ENCODE data around the gene DLX2. TPM values are rescaled to one million over a fixed set of nuclear protein-coding genes. Genes with fewer than 3 reads are reported as not detected.
A peak's percentile ranks its signal among the peaks of the same experiment; 100 is the strongest.

The DLX2 gene
- total RNA-seq, 4 donors from 2014 or later = not detected

DNA sequence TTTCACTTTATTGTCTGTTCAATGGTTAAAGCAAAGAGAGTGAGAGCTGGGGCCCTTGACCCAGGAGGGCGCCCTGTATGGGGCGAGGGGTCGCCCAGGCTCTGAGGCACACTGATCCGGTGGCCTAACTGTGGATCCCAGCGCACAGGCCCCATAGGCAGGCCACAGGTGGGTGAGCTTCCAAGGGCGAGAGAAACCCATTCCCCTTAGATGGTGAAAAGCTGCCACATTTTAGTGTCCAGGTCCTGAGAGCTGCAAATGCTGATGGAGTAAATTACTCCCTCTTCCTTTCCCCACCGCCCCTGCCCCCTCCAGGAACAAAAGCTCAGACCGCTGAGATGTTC lies 5.9 kb upstream of the DLX2 start:
- Histone ChIP-seq H3K4me3 (no peak overlapping the region), H3K9me3 (no peaks in the 10 kb centered on the region), H3K27ac (replicated peaks in 1 of 4) (no peak overlapping the region), H3K4me1 (peaks cover 10 to 25% (median 21%) of the 10 kb centered on the region in 4 donors), H3K36me3 (no peaks in the 10 kb centered on the region), H3K27me3 (peaks cover 13 to 80% (median 55%) of the 10 kb centered on the region in 4 donors)
- 26% methylated on average over 5 of the region's 8 CpGs for WGBS
- intact Hi-C loops (cut with DNase I) = loop anchor here (10.0 kb wide), 2 partner anchors 404 to 514 kb away; no protein-coding TSS in a partner anchor
- DNase-seq (ENCODE audit: extremely low spot score) = no peak
- TF ChIP-seq, protein P1, sequence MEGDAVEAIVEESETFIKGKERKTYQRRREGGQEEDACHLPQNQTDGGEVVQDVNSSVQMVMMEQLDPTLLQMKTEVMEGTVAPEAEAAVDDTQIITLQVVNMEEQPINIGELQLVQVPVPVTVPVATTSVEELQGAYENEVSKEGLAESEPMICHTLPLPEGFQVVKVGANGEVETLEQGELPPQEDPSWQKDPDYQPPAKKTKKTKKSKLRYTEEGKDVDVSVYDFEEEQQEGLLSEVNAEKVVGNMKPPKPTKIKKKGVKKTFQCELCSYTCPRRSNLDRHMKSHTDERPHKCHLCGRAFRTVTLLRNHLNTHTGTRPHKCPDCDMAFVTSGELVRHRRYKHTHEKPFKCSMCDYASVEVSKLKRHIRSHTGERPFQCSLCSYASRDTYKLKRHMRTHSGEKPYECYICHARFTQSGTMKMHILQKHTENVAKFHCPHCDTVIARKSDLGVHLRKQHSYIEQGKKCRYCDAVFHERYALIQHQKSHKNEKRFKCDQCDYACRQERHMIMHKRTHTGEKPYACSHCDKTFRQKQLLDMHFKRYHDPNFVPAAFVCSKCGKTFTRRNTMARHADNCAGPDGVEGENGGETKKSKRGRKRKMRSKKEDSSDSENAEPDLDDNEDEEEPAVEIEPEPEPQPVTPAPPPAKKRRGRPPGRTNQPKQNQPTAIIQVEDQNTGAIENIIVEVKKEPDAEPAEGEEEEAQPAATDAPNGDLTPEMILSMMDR (IDR thresholded peaks at IDR 0.05) = no peak
- TF ChIP-seq POLR2A (IDR thresholded peaks at IDR 0.05; ENCODE audit: low read depth) = no peak
- no peak for TF ChIP-seq EP300 (IDR thresholded peaks at IDR 0.05)
- TF ChIP-seq POLR2AphosphoS5 (IDR thresholded peaks at IDR 0.05) = no peak

DNA sequence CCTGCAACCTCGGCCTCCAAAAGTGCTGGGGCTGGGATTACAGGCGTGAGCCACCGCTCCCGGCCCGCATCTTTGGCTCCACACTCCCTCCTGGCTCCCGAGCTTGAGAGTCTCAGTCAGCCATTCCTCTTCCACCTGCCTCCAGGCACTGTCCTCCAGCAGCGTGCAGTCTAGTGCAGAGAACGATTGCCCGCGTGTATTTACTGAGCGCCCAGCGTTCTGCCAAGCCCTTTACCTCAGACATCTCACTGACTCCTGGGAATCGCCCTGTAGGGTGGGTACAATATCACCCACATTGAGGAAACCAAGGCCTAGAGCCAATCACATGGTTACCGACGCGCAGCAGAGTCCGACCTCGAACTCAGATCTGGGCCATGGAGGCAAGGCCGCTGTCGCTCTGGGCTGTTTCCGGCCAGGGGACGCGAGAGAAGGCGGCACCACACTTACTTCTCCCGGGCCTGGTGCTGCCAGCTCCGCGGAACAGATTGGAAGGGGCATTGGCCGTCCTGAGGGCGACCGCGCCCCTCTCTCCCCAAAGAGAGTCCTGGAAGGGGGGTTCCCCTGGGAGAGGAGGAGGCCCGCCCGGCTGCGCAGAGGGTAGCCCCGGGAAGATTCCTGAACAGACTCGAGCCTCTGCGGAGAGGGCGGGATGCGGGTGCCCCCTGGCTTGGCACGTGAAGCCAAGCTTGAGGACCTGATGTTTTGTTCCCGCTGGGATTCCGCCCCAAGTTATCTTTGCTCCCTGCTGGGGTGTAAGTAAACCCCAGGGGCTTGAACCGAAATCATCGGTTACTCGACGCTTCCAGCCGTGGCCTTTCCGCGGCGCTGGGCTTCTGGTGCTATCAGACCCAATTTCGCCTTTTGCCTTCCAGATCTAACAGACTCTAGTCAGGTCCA lies 5.2 kb upstream of the DLX2 start:
- H3K4me1 ChIP-seq = peaks cover 17 to 32% (median 27%) of the 10 kb centered on the region in 4 donors
- peaks cover 13 to 80% (median 62%) of the 10 kb centered on the region in 4 donors for H3K27me3 ChIP-seq
- no peak overlapping the region for H3K27ac ChIP-seq (replicated peaks in 1 of 4)
- no peak overlapping the region for H3K4me3 ChIP-seq
- 40% methylated on average over 27 of the region's 51 CpGs for whole genome bisulfite sequencing
- TF ChIP-seq POLR2A (IDR thresholded peaks at IDR 0.05; ENCODE audit: low read depth) = no peak
- TF ChIP-seq, protein P1 (IDR thresholded peaks at IDR 0.05) = no peak
- no peak for TF ChIP-seq EP300 (IDR thresholded peaks at IDR 0.05)
- no peak for TF ChIP-seq POLR2AphosphoS5 (IDR thresholded peaks at IDR 0.05)
- intact Hi-C loops (cut with DNase I) = loop anchor here (10.0 kb wide), 2 partner anchors 403 to 513 kb away; no protein-coding TSS in a partner anchor
- no peaks in the 10 kb centered on the region for H3K9me3 ChIP-seq
- DNase-seq (ENCODE audit: extremely low spot score) = no peak
- no peaks in the 10 kb centered on the region for H3K36me3 ChIP-seq

DNA sequence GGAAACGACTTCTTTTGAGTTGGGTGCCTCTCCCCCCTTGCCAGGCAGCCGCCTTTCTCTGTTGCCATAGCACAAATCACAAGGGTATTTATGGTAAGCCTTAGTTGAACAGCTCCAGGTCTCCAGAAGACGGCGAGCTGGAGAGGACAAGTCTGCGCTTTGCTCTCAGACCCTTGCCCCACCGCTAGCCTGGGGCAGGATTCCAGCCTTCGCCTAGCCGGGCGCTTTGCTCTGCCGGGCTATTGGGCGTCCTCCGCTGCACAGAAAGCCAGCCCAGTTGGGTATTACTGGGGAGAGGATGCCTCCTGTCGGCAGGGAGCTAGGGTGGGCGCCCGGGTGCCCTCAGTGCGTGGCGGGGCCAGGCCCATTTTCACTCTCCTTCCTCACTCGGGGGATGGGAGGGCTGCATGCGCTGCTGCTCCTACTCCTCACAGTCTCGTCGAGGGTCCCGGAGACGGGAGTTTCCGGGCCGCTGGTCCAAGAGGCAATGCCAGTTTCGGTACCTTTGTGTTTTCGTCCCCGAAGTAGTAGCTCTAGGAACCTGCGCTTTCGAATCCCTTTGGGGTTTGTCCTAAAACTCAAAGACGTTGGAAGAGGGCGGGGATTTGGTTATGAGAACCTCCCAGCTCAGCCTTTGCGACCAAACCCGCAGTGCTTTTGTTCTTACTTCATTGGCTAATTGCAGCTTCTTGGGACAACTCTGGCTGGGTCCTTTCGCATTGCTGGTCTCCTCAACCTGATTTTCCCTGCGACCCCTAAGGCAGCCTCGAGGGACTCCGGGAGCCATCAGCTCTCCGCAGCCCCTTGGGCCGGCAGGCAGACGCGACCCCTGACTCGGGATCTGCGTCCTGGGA lies 3.6 kb upstream of the DLX2 start:
- Histone ChIP-seq H3K27ac (replicated peaks in 1 of 4) (no peak overlapping the region), H3K9me3 (no peaks in the 10 kb centered on the region), H3K4me3 (peak overlapping the region in 3 of 4 donors; percentile 15 to 33 (median 22)), H3K4me1 (peaks cover 33 to 48% (median 43%) of the 10 kb centered on the region in 4 donors), H3K27me3 (peaks cover 26 to 94% (median 78%) of the 10 kb centered on the region in 4 donors), H3K36me3 (no peaks in the 10 kb centered on the region)
- DNase-seq (ENCODE audit: extremely low spot score) = no peak
- intact Hi-C loops (cut with DNase I) = loop anchor here (10.0 kb wide), 2 partner anchors 402 to 512 kb away; no protein-coding TSS in a partner anchor
- TF ChIP-seq, protein P1 (IDR thresholded peaks at IDR 0.05) = peak in 2 of 3 experiments; percentile 8 to 22
- TF ChIP-seq POLR2AphosphoS5 (IDR thresholded peaks at IDR 0.05) = no peak
- 6% methylated on average over 21 of the region's 44 CpGs for WGBS

DNA sequence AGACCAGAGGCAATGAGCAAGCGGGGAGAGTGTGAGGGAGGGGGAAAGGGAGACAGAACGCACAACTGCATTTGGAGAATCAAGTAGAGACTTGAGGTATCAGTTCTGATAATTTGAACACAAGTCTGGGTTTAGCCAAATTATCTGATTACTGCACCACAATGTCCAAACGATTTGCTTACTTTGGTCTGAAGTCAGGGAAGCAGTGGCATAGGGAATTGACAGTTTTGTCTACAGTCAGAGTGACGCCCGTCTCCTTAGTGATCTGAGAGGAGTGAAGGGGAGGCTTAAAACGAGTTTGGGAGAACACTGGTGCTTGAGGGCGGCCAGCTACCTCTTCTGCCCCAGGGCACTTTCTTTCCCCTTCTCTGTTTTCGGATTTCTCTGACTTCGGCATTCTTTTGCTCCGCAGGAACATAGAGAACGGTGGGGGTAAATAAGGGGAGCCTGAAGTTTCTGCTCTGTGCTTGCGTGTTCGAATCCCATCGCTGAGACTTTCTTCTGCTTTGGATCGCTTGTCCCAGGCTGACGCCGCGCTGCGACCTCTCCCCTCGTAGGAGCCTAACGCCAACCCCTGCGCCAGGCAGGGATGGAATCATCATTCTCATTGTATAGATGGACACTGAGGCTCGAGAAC lies 2.9 kb upstream of the DLX2 start:
- intact Hi-C loops (cut with DNase I) = loop anchor here (10.0 kb wide), 2 partner anchors 401 to 511 kb away; no protein-coding TSS in a partner anchor
- no peaks in the 10 kb centered on the region for H3K36me3 ChIP-seq
- peaks cover 33 to 100% (median 85%) of the 10 kb centered on the region in 4 donors for H3K27me3 ChIP-seq
- 11% methylated on average over 23 of the region's 23 CpGs for whole genome bisulfite sequencing
- H3K4me1 ChIP-seq = peaks cover 40 to 55% (median 50%) of the 10 kb centered on the region in 4 donors
- no peak overlapping the region for H3K27ac ChIP-seq (replicated peaks in 1 of 4)
- H3K4me3 ChIP-seq = peak overlapping the region in 1 of 4 donors; percentile 22
- TF ChIP-seq, protein P1 (IDR thresholded peaks at IDR 0.05) = no peak
- TF ChIP-seq POLR2A (IDR thresholded peaks at IDR 0.05; ENCODE audit: low read depth) = no peak
- TF ChIP-seq EP300 (IDR thresholded peaks at IDR 0.05) = no peak
- TF ChIP-seq POLR2AphosphoS5 (IDR thresholded peaks at IDR 0.05) = no peak
- no peak for DNase-seq (ENCODE audit: extremely low spot score)
- H3K9me3 ChIP-seq = no peaks in the 10 kb centered on the region
